ENCODE results near the gene KIAA0232. TPM values are rescaled to one million over a fixed set of nuclear protein-coding genes. Genes with fewer than 3 reads are reported as not detected.

The KIAA0232 gene
- total RNA-seq, 1 donor = 28.4 TPM

- no peak overlapping the region for H3K4me3 ChIP-seq (ENCODE audit: low read length)
- no peaks in the 10 kb centered on the region for H3K9me3 ChIP-seq (ENCODE audit: low read depth, low read length)
- H3K4me1 ChIP-seq (ENCODE audit: insufficient read depth, low read length) = peaks cover 17% of the 10 kb centered on the region
- no peaks in the 10 kb centered on the region for H3K27me3 ChIP-seq (ENCODE audit: insufficient read depth, low read length)
Observed at GRCh38 chr4:6767748-6768538, 14.6 kb upstream of the KIAA0232 start.

- Histone ChIP-seq H3K4me1 (ENCODE audit: insufficient read depth, low read length) (peaks cover 17% of the 10 kb centered on the region), H3K4me3 (ENCODE audit: low read length) (no peak overlapping the region), H3K9me3 (ENCODE audit: low read depth, low read length) (no peaks in the 10 kb centered on the region), H3K27me3 (ENCODE audit: insufficient read depth, low read length) (no peaks in the 10 kb centered on the region)
Observed at GRCh38 chr4:6768539-6768905, 14.0 kb upstream of the KIAA0232 start.

- H3K27me3 ChIP-seq (ENCODE audit: insufficient read depth, low read length) = no peaks in the 10 kb centered on the region
- H3K4me3 ChIP-seq (ENCODE audit: low read length) = no peak overlapping the region
- H3K9me3 ChIP-seq (ENCODE audit: low read depth, low read length) = no peaks in the 10 kb centered on the region
- H3K4me1 ChIP-seq (ENCODE audit: insufficient read depth, low read length) = peaks cover 17% of the 10 kb centered on the region
Observed at GRCh38 chr4:6769233-6769988, 13.1 kb upstream of the KIAA0232 start.

- no peaks in the 10 kb centered on the region for H3K27me3 ChIP-seq (ENCODE audit: insufficient read depth, low read length)
- no peak overlapping the region for H3K4me3 ChIP-seq (ENCODE audit: low read length)
Observed at GRCh38 chr4:6769989-6770420, 12.5 kb upstream of the KIAA0232 start.

GRCh38 chr4:6770581-6771228 lies 11.8 kb upstream of the KIAA0232 start:
- Histone ChIP-seq H3K4me3 (ENCODE audit: low read length) (no peak overlapping the region), H3K4me1 (ENCODE audit: insufficient read depth, low read length) (peaks cover 17% of the 10 kb centered on the region)

More at GRCh38 chr4:6769989-6770420, 12.5 kb upstream of the KIAA0232 start:
- Histone ChIP-seq H3K4me1 (ENCODE audit: insufficient read depth, low read length) (peaks cover 17% of the 10 kb centered on the region), H3K9me3 (ENCODE audit: low read depth, low read length) (no peaks in the 10 kb centered on the region)

GRCh38 chr4:6771229-6771671 lies 11.3 kb upstream of the KIAA0232 start:
- no peak overlapping the region for H3K4me3 ChIP-seq (ENCODE audit: low read length)
- no peaks in the 10 kb centered on the region for H3K27me3 ChIP-seq (ENCODE audit: insufficient read depth, low read length)
- H3K4me1 ChIP-seq (ENCODE audit: insufficient read depth, low read length) = peaks cover 17% of the 10 kb centered on the region
- no peaks in the 10 kb centered on the region for H3K9me3 ChIP-seq (ENCODE audit: low read depth, low read length)

More at GRCh38 chr4:6770581-6771228, 11.8 kb upstream of the KIAA0232 start:
- H3K9me3 ChIP-seq (ENCODE audit: low read depth, low read length) = no peaks in the 10 kb centered on the region
- H3K27me3 ChIP-seq (ENCODE audit: insufficient read depth, low read length) = no peaks in the 10 kb centered on the region

- Histone ChIP-seq H3K4me3 (ENCODE audit: low read length) (no peak overlapping the region), H3K27me3 (ENCODE audit: insufficient read depth, low read length) (no peaks in the 10 kb centered on the region), H3K9me3 (ENCODE audit: low read depth, low read length) (no peaks in the 10 kb centered on the region), H3K4me1 (ENCODE audit: insufficient read depth, low read length) (peaks cover 24% of the 10 kb centered on the region)
Observed at GRCh38 chr4:6772223-6772928, 10.2 kb upstream of the KIAA0232 start.

GRCh38 chr4:6773106-6773505 lies 9.4 kb upstream of the KIAA0232 start:
- no peaks in the 10 kb centered on the region for H3K27me3 ChIP-seq (ENCODE audit: insufficient read depth, low read length)
- no peak overlapping the region for H3K4me3 ChIP-seq (ENCODE audit: low read length)
- H3K4me1 ChIP-seq (ENCODE audit: insufficient read depth, low read length) = peaks cover 29% of the 10 kb centered on the region
- no peaks in the 10 kb centered on the region for H3K9me3 ChIP-seq (ENCODE audit: low read depth, low read length)

- no peak overlapping the region for H3K4me3 ChIP-seq (ENCODE audit: low read length)
- no peaks in the 10 kb centered on the region for H3K27me3 ChIP-seq (ENCODE audit: insufficient read depth, low read length)
- peaks cover 26% of the 10 kb centered on the region for H3K4me1 ChIP-seq (ENCODE audit: insufficient read depth, low read length)
- H3K9me3 ChIP-seq (ENCODE audit: low read depth, low read length) = no peaks in the 10 kb centered on the region
Observed at GRCh38 chr4:6773616-6774540, 8.6 kb upstream of the KIAA0232 start.

- H3K4me1 ChIP-seq (ENCODE audit: insufficient read depth, low read length) = peaks cover 20% of the 10 kb centered on the region
- no peaks in the 10 kb centered on the region for H3K27me3 ChIP-seq (ENCODE audit: insufficient read depth, low read length)
Observed at GRCh38 chr4:6775746-6776145, 6.8 kb upstream of the KIAA0232 start.

GRCh38 chr4:6776920-6777635 lies 5.4 kb upstream of the KIAA0232 start:
- Histone ChIP-seq H3K4me3 (ENCODE audit: low read length) (no peak overlapping the region), H3K4me1 (ENCODE audit: insufficient read depth, low read length) (peaks cover 25% of the 10 kb centered on the region), H3K27me3 (ENCODE audit: insufficient read depth, low read length) (no peaks in the 10 kb centered on the region), H3K9me3 (ENCODE audit: low read depth, low read length) (no peaks in the 10 kb centered on the region)

More at GRCh38 chr4:6775746-6776145, 6.8 kb upstream of the KIAA0232 start:
- Histone ChIP-seq H3K9me3 (ENCODE audit: low read depth, low read length) (no peaks in the 10 kb centered on the region), H3K4me3 (ENCODE audit: low read length) (no peak overlapping the region)

GRCh38 chr4:6777636-6778281 lies 4.8 kb upstream of the KIAA0232 start:
- Histone ChIP-seq H3K9me3 (ENCODE audit: low read depth, low read length) (no peaks in the 10 kb centered on the region), H3K27me3 (ENCODE audit: insufficient read depth, low read length) (no peaks in the 10 kb centered on the region), H3K4me1 (ENCODE audit: insufficient read depth, low read length) (peaks cover 25% of the 10 kb centered on the region), H3K4me3 (ENCODE audit: low read length) (no peak overlapping the region)

- no peak overlapping the region for H3K4me3 ChIP-seq (ENCODE audit: low read length)
- no peaks in the 10 kb centered on the region for H3K27me3 ChIP-seq (ENCODE audit: insufficient read depth, low read length)
- H3K4me1 ChIP-seq (ENCODE audit: insufficient read depth, low read length) = peaks cover 25% of the 10 kb centered on the region
- H3K9me3 ChIP-seq (ENCODE audit: low read depth, low read length) = no peaks in the 10 kb centered on the region
Observed at GRCh38 chr4:6778435-6778834, 4.1 kb upstream of the KIAA0232 start.

Data from mononuclear cell (primary cell).